Left renal cortex interstitium (tissue), 4 donors: ENCODE results near the gene OR10A6. TPM values are rescaled to one million over a fixed set of nuclear protein-coding genes. Genes with fewer than 3 reads are reported as not detected.
A peak's percentile ranks its signal among the peaks of the same experiment; 100 is the strongest.

ENCODE experiments used
- DNase-seq, 4 donors: peaks; one replicate each; pipeline ENCODE4 v3.0.0-alpha.2; 2013; ENCODE audit warnings: low read depth in 4 of 4, low spot score in 2 of 4, missing footprints in 1 of 4
- polyA plus RNA-seq, 4 donors: library from polyadenylated mRNA; unstranded; fragments of 120-200 nt; gene quantifications; one replicate each; pipeline ENCODE4 v1.2.1, GENCODE V29; 2013; ENCODE audit not compliant: insufficient read length in 4 of 4

OR10A6 gene
- polyA plus RNA-seq, 4 donors = 0.03 TPM; not detected in 2

DNA sequence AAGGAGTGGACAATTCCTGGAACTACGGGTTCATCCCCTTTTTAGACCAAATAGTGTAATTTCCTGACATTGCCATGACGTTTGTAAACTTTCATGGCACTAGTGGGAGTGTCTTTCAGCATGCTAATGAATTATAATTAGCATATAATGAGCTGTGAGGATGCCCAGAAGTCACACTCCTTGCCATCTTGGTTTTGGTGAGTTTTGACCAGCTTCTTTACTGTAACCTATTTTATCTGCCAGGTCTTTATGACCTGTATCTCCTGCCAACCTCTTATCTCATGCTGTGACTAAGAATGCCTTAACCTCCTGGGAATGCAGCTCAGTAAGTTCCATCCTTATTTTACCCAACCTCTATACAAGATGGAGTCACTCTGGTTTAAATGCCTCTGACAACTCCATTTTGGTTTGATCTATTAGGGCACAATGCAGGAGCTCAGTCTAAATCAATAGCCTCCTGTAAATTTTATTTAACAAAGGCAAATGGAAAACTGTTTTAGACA lies 20.7 kb downstream of the OR10A6 start:
- no peak for DNase-seq

DNA sequence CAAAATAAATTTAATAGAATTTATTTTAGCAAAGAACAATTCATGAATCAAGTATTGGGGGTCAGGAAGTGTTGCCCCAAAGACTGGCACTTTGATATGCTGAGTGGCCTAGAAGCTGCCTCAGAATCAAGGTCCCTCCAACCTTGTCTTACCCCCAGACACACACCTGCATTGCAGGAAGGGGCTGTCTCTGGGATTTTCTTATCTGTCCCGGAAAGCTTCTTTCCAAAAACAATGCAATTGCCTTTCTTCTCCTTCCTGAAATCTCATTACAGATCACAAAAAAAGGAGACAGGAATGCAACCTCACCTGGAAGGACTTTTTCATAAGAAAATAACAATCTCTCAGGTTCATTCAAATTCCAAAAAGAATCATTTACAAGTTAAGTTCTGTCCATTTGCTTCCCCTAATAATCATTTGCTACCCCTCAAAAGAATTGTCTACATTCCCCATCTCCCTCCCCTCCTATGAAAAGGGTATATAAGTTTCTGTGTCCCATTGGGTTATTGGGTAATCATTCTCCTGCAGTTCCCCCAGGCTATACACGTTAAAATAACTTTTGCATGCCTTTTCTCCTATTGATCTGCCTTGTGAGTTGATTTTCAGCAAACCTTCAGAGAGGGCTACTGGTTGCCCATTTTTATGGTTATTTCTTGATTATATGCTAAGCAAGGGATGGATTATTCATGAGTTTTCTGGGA lies 21.3 kb downstream of the OR10A6 start:
- DNase-seq = no peak

DNA sequence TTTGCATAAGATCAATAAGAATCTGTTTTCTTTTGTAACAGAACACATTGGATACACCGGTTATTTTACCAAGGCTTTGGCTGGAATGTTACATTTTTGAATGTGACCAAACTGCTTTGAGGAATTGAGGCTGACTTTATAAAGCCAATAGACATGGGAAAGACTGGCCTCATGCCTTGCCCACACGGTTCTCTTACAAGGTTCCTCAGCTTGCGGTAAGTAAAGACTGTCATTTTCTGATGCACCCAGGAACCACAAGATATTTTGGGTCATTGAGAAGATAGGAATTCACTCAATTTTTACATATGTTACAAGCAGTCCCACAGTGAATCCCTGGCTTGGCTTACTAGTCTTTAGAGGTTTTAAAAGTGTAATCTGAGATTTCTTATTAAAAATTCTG lies 23.9 kb downstream of the OR10A6 start:
- DNase-seq = no peak

DNA sequence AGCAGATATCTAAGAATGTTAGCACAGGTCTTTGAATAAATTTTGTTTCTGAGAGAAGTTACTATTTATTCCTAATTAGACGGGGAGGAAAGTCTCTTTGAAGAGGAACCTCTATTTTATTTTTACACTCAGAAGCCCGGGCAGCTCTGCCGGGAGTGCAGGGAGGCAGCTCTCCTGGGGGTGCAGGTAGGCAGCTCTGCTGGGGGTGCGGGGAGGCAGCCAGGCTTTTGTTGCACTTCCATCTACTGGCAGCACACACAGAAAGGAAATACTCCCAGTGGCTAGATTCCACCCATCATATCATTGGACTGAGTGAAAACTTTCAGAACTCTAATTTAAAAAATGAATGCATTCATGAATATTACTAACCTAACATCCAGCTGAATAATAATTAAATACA lies 24.6 kb downstream of the OR10A6 start:
- no peak for DNase-seq

DNA sequence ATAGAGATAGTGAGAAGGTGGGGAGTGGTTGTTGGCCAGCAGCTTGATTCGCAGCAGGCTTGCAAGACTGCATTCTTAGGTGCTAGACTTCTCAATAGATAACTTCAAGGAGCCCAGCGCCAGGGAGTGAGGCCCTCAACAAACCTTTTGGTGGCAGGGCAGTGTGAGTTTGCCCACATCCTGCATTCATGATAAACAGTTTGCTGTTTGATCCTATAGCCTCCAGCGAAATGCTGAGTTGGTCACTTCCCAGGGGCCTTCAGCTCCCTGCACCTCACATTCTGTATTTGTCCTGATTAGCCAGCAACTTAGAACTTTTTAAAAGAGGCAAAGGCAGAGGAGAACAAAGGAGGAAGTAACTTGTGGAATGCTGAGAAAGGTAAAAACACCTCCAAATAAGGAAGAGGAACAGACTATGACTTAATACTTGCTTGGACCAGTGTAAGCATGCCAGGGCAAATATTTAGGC lies 25.1 kb downstream of the OR10A6 start:
- DNase-seq = no peak

DNA sequence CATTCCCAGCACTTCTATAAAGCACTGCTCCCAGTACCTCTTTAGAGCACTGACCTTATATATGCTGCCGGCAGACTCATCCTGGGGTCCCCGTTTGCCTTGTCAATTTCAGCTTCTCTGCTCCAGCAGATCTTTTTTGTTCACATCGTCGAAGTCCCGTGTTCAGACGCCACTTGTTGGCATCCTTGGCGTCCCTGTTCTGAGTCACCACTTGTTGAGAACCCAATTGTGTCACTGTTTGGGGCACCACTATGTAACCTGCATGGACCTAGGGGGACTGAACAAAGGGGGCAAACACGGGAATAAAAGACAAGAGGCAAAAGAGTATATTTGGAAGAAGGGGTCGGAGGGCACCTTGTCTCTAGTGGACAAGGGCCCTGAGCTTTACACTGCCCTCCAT lies 25.5 kb downstream of the OR10A6 start:
- DNase-seq = no peak

DNA sequence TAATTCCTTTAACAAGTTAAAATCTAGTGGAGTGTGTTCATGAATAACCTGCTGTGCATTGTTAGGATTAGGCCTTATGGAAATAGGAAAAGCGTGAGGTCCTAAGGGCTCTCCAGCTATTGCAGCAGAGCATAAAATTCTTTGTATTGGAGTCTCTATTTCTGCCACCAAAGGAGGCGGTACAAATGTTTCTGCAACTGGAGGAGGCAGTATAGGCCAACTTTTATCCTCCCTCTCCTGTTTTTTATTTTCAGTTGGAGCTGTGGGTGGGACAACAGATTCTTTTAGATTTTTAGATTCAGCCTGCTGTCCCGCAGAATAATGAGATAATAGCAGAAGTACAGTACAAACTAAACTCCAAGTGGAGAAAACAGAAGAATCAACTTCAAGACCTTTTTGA lies 26.2 kb downstream of the OR10A6 start:
- DNase-seq = no peak

DNA sequence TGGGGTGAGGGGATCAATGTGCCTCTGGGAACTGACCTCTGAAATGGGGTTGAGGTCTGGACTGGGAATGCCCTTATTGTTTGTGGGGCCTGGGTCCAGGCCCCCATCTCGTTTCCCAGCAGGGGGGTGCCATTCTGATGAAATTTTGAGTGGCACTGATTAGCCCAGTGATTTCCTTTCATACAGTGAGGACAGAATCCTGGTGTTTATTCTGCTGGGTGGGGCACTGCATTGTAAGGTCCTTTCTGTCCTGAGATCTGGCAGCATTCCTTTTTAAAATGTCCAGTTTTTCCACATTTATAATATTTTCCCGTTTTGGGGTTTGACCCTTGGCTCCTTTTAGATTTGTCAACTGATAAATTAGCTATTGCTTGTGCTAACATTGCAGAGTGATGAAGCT lies 27.1 kb downstream of the OR10A6 start:
- no peak for DNase-seq

DNA sequence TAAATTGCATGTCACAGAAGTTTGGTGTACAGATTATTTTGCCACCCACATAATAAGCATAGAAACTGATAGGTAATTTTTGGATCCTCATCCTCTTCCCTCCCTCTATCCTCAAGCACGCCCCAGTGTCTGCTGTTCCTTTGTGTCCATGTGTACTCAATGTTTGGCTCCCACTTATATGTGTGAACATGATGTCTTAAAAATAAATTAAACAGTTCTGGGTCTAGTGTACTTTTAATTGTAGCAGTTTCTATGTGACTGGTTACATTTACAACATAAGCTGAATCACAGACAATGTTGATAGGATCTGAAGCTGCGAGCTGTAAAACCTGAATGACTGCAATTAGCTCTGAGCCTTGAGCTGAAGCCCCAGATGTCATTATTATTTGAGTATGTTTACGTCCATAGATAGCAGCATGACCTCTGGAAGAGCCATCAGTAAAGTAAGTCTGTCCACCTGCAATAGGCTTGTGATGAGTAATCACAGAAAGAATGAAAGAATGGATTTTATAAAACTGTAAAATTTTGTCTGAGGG lies 29.7 kb downstream of the OR10A6 start:
- DNase-seq = no peak

DNA sequence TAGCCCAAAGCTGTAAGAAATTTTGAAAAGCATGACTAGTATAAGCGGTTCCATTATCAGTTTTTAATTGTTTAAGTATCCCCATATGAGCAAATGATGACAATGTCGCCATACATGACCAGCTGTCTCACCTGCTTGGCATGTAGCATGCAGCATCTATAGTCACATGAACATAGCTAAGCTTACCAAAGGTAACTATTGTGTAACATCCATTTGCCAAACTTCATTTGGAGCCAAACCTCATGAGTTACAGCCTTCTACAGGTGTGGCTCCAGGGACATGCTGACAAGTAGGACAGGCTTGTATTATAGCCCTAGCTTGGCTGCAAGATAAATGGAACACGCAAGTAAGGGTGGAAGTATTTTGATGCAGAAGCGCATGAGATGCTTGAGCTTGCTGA lies 30.4 kb downstream of the OR10A6 start:
- no peak for DNase-seq

DNA sequence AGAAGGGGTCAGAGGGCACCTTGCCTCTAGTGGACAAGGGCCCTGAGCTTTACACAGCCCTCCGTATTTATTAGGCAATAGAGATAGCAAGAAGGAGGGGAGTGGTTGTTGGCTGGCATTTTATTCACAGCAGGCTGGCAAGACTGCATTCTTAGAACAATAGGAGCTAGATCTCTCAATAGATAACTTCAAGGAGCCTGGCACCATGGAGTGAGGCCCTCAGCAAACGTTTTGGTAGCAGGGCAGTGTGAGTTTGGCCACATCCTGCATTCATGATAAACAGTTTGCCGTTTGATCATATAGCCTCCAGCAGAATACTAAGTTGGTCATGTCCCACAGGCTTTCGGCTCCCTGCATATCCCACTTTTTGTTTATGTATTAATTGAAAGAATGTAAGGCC lies 31.6 kb downstream of the OR10A6 start:
- DNase-seq = no peak

DNA sequence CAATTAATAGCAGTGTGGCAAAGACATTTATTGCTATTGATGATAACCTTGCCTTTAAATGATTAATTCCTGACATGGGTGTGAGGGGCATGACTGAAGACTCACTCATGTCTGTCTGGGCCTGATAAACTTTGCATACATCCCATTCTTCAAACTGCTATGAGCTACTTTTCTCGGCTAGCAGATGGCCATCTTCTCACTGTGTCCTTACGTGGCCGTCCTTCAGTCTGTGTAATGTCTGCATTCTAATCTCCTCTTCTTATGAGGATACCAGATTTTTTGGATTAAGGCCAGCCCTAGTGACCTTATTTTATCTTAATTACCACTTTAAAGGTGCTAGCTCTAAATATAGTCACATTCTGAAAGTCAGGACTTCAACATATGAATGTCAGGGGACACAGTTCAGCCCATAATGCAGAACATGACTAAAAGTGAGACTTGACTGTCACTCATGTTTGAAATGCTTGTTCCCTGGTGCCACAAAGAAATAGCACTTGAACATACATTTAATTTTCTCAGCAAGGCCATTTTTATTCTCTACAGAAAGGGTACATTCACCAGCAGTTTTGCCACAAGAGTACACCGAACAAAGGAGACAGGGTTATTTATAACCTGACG lies 32.3 kb downstream of the OR10A6 start:
- no peak for DNase-seq

DNA sequence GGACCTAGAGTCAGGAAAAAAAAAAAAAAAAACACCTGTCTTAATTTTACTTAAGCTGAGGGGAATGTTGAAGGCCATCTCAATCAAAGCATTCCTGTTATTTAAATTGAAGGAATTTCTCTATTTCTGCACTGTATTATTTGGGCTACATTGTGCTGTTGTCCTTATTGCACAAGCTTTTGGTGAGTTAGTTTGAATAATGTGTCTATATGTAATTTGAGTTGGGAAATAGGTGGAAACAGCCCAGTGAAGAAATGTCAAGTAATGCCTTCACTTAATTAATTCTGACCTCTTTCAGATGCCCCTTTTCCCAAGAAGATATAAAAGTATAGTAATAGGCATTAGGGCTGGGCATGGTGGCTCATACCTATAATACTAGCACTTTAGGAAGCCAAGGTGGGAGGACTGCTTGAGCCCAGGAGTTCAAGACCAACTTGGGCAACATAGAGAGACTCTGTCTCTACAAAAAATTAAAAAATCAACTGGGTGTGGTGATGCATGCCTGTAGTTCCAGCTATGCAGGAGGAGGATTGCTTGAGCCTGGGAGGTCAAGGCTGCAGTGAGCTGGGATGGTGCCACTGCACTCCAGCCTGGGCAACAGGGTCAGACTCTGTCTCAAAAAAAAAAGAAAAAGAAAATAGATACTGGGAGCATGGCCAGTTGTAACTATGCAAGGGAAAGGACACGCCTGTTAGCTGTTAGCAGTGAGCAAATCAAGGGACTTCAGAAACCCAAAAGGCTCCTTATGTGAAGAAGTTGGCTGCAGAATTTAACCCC lies 34.9 kb downstream of the OR10A6 start:
- DNase-seq = no peak

DNA sequence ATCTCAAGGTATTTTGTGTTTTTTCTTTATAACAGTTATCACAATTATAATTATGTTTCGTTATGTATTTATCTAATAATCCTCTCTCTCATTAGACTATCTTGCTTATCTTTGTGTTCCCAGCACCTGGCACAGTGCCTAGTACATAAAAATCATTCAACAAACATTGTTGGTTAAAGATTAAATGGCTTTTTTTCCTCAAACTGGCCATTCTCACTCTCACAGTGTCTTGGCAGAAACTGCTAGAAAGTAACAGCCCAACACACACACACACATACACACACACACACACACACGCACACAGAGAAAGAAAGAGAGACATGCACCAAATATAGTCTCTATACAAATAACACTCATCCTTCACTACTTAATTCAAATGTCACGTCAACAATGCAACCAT lies 36.8 kb downstream of the OR10A6 start:
- DNase-seq = no peak

DNA sequence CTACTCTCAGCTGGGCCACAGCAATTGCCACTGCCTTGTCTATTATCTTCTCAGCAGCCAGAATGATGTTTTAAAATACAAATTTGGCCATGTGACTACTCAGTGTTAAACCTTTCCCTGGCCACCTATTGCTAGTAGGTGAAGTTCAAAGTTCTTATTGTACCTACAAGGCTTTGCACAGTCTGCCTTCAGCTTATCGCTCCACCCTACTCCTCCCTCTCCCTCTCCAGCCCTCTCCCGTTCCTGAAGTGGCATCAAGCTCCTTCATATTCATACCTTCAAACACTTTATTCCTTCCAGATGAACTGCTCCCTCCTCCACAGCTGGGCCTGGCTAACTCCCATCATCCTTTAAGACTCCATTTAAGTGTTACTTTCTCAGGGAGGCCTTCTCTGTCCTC lies 37.3 kb downstream of the OR10A6 start:
- DNase-seq = no peak

DNA sequence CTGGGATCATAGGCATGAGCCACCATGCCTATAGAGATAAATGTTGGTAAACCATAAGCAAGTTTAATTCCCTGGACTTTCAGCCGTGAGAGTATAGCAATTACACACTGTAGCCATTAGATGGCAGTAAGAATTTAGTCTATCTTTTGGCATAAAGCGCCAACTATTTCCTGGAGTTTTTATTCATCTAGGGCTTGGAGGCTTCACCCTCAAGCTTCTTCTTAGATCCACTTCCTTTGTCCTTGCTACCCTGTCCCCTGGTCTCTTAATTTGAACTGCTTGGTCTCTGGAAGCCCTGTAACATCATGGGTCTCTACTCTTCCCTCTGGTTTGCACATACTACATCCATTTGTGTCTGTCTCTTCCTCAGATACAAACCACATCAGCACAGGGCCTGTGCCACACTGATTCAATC lies 38.2 kb downstream of the OR10A6 start:
- DNase-seq = peak in 1 of 4 donors; percentile 48

DNA sequence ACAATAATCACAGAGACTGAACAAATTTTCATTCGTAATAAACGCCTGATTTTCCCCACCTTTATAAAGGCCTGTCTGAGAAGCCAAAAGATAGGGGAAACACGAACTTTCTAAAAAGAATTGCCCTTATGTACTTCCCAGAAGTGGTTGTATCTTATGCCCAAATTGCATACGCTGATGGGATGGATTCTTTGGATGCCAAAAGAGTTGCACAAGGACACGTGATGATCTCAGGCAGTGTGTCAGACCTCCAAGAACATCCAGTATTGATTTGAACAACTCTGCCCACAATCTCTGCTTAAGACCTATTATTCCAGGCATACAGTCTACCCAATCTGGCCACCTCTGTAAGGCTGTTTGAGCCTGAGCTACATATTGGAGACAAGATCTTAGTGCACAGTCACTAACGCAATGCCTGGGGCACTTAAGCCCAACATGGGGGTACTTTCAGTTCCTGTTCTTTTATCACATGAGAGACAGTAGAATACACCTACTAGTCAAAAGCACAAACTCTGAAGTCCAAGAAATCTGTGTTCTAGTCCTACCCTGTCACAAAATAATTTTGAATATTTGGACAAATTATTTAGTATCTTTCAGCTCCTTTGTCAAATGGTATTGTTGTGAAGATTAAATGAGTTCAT lies 38.9 kb downstream of the OR10A6 start:
- DNase-seq = no peak

DNA sequence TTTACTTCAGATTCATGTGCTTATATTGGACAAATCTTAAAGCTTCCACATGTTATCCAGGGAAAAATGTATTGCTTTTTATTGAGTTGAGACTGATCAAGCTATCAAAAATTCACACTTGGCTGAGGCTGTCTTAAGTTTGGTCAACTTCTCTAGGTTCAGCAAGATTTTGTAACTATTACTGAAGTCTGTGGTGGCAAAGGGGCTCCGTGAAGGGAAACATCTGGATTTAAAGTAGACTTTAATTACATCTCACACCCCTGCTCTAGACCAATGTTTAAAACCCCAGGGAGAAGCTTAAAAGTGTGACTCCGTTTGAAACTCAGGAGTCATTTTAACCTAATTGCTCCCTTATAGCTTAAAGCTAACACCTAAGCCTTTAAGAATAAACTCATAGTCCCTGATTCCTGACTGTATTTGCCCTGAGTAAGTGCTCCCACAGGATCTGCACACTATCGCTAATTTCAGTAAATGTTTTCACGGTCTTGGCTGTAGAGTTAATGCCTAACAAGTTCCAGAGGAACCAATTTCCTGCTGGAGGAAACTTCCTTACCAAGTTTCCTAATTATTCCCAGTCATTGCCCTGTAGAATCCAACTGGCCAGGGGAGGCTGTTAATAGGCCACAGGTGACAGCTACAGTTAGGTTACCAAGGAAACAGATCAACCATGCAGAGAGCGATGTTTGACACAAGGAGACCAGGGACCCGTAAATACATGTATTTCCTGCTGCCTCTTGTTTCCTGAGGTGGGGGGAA lies 40.5 kb downstream of the OR10A6 start:
- DNase-seq = peak in 1 of 4 donors; percentile 57

DNA sequence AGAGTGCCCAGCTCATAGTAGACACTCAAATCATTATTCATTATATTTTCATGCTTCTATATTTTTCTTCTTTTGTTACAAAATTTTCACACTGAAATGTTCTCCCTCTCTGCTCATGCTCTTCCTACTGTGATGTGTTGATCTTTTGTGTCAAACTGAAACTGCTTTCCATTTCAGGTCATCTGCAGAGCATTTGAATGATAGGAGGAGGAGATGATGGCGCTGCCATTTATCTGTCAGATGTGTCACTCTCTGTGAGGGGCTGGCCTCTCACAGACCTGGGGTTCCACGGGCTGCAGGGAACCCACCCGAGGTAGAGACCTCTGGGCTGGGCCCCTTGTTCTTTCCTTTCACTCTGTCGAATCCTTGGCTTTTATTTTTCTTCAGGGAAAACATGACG lies 41.1 kb downstream of the OR10A6 start:
- DNase-seq = no peak

DNA sequence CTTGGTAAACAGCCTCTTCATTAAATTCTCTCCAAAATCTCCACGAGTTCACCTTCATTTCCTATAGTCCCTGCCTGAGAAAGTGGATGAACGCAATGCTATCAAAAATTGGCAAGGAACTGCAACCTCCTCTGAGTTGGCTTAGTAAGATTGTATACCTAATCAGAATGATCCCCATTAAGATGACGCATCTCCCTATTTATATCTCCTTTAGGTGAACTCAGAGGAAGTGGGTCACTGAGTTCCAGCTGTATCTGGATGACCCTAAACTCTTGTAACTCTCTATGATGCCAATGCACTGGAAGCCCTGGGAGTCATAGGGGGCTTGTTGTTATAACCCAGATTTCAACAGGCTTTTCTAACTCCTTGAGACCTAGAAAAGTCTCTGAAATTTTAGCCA lies 48.2 kb downstream of the OR10A6 start:
- DNase-seq = no peak
